ENCODE results near the gene TMEM222. TPM values are rescaled to one million over a fixed set of nuclear protein-coding genes. Genes with fewer than 3 reads are reported as not detected.

The TMEM222 gene
- total RNA-seq, 4 donors from 2014 or later: 17.3 to 27.1 (median 23.7) TPM

DNA sequence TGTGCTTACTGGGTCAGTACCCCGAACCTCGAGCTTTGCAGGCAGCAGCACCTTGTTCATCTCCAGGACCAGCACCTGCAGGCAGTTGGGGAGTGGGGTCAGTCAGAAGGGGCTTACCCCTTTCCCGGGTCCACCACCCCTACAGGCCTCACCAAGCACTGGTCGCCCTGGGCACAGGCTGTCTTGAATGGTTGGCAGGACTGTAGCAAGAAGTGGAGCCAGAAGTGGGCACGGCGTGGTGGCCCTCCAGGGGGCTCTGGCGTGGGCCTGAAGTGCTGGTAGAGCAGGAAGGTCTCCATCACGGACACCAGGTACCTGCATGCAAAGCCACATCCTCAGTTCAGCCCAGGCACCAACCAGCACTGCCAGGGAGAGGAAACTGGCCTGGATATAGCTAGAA is 39.6 kb downstream of the TMEM222 start:
- no peak for ATAC-seq (ENCODE audit: low FRiP score)
- no peak for TF ChIP-seq CTCF (IDR thresholded peaks at IDR 0.05)
- DNase-seq (ENCODE audit: low spot score): no peak

DNA sequence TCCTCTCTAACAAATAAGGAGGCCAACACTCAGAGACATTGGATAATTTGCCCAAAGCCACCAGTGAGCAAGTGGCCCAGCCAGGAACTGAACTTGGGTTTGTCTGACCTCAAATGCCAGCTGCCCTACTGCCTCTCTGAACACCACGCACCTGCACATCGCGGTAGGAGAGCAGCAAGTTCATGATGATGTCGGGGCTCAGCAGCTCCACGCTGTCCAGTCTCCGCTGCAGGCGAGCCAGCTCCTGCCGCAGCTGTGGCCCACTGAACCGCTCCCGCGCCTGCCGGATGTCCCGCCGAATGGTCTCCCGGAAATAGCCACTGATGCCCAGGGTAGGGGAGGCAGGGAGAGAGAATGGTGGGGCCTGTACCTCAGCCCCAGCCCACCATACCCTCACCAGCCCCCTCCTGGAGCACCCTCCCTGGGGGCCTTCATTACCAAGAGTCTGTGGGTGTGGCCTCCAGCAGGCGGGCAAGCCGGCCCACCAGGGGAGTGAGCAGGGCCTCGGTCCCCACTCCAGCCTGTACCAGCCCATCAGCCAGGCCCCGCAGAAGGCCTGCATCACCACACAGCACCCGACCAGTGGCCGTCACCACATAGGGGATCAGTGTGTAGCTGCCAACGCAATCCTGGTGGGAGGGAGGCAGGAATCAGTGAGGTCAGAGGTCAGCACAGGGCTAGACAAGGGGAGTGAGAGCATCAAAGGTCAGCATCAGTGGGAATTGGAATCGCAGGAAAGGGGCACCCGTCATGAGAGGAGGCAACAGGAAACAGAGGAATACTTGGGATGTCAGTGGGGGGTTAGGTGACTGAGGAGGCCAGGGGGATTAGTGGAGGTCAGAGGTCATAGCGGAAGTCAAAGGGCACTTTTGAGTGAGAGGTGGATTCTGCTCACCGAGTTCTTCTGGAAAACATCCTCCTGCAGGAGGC is 42.1 kb downstream of the TMEM222 start:
- TF ChIP-seq CTCF (IDR thresholded peaks at IDR 0.05): no peak
- DNase-seq (ENCODE audit: low spot score) (no peak), ATAC-seq (ENCODE audit: low FRiP score) (no peak)

- DNase-seq (ENCODE audit: low spot score) (no peak), ATAC-seq (ENCODE audit: low FRiP score) (no peak)
- no peak for TF ChIP-seq CTCF (IDR thresholded peaks at IDR 0.05)
Measured at GRCh38 chr1:27364696-27365371, 42.9 kb downstream of the TMEM222 start.

GRCh38 chr1:27365372-27366112 is 43.6 kb downstream of the TMEM222 start:
- TF ChIP-seq CTCF (IDR thresholded peaks at IDR 0.05): no peak
- ATAC-seq (ENCODE audit: low FRiP score): peak; percentile 80
- DNase-seq (ENCODE audit: low spot score): peak; percentile 87

DNA sequence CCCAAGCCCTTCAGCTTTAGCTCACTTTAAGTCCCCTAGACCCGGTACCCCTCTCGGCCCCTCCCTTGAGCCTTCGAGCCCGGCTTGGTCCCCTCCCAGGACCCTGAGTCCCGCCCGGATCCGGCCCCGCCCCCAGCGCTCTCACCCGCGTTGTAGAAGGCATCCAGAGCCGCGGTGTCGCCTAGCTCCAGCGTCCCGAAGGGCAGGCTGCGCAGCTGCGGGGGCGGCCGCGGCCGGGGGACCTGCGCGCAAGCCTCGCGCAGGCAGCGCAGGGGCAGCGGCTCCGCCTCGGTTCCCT is 44.1 kb downstream of the TMEM222 start:
- ATAC-seq (ENCODE audit: low FRiP score) (peak; percentile 51), DNase-seq (ENCODE audit: low spot score) (peak; percentile 48)
- no peak for TF ChIP-seq CTCF (IDR thresholded peaks at IDR 0.05)

- peak; percentile 63 for DNase-seq (ENCODE audit: low spot score)
- no peak for TF ChIP-seq CTCF (IDR thresholded peaks at IDR 0.05)
- ATAC-seq (ENCODE audit: low FRiP score): peak; percentile 88
Measured at GRCh38 chr1:27366411-27367159, 44.6 kb downstream of the TMEM222 start, which contains the start of gene MAP3K6. Gene MAP3K6, minus strand, starts transcription at chr1:27366961. Its CDS starts 364 bp downstream, at chr1:27366597.

Data from omental fat pad (tissue), 4 donors.